NCI-H82 treated with DMSO at 0.1 percent for 48 hours (cell line): ENCODE measurements around the gene PKNOX1.
"Not testable (repeated sequence)": the region's sequence is repeated elsewhere in the genome, so short reads cannot be mapped to it uniquely, and the experiment has no call there.

Source experiments
- DNase-seq: peaks from one replicate; lab custom pipeline; 2025; ENCODE audit not compliant: unreplicated experiment; lab: John Stamatoyannopoulos, UW

PKNOX1 gene

DNA sequence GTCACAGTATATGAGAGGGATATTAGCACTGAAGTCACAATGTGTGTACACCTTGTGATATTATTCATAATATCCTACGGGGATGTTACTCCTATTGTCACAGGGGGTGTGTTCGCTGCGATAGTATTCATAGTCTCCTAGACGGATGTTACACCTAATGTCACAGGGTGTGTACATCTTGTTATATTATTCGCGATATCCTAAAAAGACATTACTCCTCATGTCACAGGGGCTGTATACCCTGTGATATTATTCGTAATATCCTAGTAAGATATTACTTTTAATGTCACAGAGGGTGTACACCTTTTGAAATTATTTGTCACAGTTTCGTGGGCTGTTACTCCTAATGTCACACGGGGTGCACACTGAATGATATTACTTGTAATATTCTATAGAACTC is 23.2 kb upstream of the PKNOX1 start:
- not testable (repeated sequence) for DNase-seq

- DNase-seq, result no peak
Observed at GRCh38 chr21:42956824-42957630, 17.3 kb upstream of the PKNOX1 start.

GRCh38 chr21:42958122-42958521 is 16.2 kb upstream of the PKNOX1 start:
- not testable (repeated sequence) for DNase-seq

GRCh38 chr21:42959728-42960127 is 14.6 kb upstream of the PKNOX1 start:
- no peak for DNase-seq

GRCh38 chr21:42962380-42963007 is 11.9 kb upstream of the PKNOX1 start:
- DNase-seq, result no peak

DNA sequence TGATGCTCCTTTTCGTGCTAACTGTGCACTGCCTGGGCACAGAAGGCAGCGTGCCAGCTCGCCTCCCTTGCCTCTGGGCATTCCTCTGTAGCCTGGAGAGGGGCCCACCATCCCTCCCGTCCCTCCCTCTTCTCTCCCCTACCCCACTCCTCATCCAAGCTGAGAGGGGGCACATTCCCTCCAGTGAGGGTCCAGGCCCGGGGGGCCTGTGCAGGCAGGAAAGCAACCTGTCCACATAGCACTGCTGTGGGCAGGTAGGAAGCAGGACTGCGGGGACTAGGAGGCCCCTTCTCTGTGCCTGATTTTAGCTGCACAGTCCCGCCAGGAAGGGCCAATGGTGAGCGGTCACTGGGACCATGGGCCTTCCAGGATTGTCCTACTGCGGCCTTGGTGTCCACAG is 10.3 kb upstream of the PKNOX1 start:
- no peak for DNase-seq

GRCh38 chr21:42964546-42965210 is 9.7 kb upstream of the PKNOX1 start:
- no peak for DNase-seq

DNA sequence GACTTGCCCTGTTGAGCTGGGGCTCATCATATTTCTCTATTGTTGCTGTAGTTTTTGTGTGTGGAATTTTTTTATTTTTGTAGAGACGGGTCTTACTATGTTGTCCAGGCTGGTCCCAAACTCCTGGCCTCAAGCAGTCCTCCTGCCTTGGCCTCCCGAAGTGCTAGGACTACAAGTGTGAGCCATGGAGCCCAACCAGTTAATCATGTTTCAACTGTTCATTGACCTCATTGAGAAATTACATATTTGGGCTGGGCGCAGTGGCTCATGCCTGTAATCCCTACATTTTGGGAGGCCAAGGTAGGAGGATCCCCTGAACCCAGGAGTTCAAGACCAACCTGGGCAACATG is 9.2 kb upstream of the PKNOX1 start:
- no peak for DNase-seq

- not testable (repeated sequence) for DNase-seq
Observed at GRCh38 chr21:42967616-42968015, 6.7 kb upstream of the PKNOX1 start.

GRCh38 chr21:42969193-42969600 is 5.2 kb upstream of the PKNOX1 start:
- DNase-seq, result no peak

GRCh38 chr21:42970946-42971653 is 3.3 kb upstream of the PKNOX1 start:
- no peak for DNase-seq

DNA sequence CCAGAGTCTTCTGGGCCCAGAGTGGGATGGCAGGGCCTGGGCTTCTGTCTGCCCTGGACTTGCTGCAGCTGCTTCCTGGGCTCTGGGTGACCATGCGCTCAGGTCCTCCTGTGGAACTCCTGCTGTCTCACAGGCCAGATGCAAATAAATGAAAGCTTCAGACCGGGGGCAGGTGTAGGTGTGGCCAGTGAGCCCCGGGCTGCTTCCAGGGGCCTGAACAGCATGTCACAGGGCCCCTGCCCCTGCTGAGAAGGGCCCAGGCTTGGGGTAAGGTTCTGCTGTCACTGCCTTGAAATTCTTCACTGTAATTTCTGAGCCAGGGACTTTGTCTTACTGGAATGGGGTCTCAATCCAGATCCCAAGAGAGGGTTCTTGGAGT is 2.5 kb upstream of the PKNOX1 start:
- DNase-seq, result no peak

GRCh38 chr21:42973309-42973990 is 912 bp upstream of the PKNOX1 start:
- no peak for DNase-seq

DNA sequence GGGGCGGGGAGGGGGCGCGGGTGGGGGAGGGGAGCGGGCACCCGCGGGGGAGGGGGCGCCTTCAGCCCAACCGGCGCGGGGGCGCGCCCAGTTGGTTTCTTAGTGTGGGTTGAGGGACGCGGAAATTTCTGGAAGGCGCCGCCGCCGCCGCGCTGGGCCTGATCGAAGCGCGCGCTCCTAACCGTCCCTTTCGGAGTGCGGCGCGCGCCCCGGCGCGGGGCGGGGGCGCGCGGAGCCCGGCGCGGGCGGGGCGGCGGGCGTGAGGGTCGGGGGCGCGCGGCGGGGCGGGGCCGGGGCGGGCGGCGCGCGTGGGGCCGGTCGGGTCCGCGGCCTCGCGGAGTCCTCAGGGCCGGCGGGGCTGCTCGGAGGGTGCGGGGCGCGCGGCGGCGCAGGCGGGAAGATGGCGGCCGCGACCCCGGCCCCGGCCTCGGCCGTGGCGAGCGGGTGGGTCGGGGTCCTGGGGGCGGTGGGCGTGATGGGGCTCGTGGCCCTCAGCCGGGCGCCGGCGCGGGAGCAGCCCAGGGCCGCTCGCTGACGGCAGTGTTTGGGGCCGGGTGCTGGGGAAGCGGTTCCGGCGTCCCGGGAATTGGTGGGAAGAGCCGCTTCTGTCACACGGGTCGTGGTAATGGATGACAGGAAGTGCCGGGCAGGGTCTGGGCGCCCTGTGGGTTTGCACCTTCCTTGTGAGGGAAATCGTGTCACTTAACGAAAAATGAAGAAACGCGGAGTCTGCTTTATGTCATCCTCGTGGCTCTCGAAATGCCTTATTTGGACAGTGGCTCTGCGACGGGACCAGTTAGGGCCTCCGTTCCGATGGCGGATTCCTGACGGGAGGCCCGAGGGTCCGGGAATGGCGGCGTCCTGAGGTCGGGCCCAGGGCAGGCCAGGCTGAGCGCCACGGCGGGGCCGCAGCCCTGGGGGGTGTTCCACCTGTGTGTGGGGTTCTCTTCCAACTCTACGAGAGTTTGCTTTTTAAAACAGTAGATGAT is 764 bp downstream of the PKNOX1 start:
- no peak for DNase-seq

DNA sequence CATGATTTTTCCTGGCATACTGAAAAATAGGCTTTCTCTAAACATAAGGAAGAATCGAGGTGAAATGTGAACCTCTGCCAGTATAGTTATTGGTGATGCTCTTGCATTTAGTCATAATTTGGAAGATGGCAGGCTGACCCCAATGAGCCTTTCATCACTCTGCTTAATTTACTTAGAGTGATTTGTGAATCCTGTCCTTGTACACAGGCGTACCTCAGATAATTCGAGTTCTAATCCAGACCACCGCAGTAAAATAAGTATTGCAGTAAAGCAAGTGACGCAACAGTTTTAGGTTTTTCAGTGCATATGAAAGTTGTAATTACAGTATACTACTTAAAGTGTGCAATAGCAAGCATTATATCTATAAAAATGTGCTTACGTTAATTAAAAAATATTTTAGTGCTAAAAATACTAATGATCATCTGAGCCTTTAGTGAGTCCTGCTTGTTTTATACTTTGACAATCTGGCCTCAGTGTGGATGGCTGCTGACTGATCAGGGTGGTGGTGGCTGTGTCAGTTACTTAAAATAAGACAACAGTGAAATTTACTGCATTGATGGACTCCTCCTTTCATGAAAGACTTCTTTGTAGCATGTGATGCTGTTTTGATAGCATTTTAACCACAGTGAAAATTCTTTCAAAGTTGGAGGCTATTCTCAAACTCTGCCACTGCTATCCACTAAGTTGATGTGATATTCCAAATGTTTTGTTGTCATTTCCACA is 1.7 kb downstream of the PKNOX1 start:
- DNase-seq, result no peak

DNA sequence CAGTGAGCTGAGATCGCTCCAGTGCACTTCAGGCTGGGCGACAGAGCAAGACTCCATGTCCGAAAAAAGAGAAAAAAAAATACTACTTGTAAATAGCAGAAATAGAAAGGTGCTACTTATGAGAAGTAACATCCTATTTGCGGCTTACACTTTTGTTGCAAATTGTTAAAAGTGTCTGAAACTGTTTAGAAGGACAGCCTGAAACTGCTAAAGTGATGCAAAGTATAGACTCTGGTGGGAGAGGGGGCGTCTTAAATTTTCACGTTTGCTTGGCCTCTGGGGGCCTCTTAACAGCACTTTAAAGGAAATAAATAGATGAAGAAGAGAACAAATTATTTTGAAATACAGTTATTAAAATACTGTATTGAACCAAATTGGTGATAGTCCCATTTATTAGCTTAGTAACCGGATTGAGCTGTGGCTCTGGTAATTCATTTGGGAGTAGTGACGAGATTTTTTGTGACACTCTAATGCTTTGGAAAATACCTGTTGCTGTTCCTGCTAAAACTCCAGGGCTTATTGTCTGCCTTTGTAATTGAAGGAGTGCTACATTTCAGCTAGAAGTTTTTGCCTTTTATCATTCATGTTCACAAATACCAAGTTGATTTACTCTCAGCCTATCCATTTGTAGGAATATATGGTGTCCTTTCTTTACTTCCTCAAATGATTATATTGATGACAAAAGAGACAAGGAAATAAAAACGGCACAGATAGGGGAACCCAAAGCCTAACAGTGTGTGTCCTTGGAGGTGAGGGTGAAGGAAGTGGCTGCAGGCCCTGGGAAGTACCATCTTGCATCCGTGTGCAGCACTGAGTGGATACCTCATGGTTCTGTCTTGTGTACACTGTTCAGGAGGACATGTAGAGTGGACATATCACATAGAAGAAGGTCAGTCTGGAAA is 6.2 kb downstream of the PKNOX1 start:
- no peak for DNase-seq

GRCh38 chr21:42981214-42981523 is 6.8 kb downstream of the PKNOX1 start:
- DNase-seq, result no peak

DNA sequence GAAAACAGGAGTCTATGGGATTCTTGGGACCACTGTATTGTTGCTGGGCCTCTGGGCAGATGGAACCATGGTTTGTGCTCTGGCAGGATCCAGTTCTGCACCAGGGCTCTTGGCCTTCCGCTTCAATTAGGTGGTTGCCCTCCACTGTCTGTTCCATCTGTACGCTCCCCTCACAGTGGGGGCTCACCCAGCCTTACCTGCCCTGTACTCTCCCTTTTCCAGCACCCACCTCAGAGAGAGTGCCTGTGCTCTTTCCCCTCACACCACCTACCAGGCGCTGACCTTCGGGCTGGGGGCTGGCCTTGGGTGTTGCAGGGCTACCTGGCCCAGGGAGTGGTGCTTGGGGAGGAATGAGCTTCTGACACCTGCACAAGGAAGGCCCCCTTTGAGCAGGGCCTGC is 7.5 kb downstream of the PKNOX1 start:
- DNase-seq, result no peak
